B cell (primary cell): ENCODE measurements around the gene EML6.

ENCODE experiments used
- EZH2 ChIP-seq: IDR thresholded peaks from 2 replicates; pipeline ENCODE4 v1.6.1; 2012; ENCODE audit warnings: borderline replicate concordance, low read depth, mild to moderate bottlenecking, moderate library complexity, low read length; ENCODE audit not compliant: insufficient read depth, poor library complexity, severe bottlenecking
- TF ChIP-seq, protein P1 (sequence below): fragments of 200-600 bp; IDR thresholded peaks from one replicate; pipeline ENCODE4 v1.8.0; 2022; ENCODE audit warnings: antibody characterized with exemption, mild to moderate bottlenecking

GRCh38 chr2:54969295-54969939 lies 246.0 kb downstream of the EML6 start:
- TF ChIP-seq, protein P1, sequence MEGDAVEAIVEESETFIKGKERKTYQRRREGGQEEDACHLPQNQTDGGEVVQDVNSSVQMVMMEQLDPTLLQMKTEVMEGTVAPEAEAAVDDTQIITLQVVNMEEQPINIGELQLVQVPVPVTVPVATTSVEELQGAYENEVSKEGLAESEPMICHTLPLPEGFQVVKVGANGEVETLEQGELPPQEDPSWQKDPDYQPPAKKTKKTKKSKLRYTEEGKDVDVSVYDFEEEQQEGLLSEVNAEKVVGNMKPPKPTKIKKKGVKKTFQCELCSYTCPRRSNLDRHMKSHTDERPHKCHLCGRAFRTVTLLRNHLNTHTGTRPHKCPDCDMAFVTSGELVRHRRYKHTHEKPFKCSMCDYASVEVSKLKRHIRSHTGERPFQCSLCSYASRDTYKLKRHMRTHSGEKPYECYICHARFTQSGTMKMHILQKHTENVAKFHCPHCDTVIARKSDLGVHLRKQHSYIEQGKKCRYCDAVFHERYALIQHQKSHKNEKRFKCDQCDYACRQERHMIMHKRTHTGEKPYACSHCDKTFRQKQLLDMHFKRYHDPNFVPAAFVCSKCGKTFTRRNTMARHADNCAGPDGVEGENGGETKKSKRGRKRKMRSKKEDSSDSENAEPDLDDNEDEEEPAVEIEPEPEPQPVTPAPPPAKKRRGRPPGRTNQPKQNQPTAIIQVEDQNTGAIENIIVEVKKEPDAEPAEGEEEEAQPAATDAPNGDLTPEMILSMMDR = no peak
- no peak for TF ChIP-seq EZH2
